NCI-H2227 treated with DMSO at 0.1 percent for 48 hours (cell line): ENCODE results near the gene DUOXA2.

Experiments used
- DNase-seq: peaks from one replicate; lab custom pipeline; 2025; lab: John Stamatoyannopoulos, UW

DUOXA2 gene

DNA sequence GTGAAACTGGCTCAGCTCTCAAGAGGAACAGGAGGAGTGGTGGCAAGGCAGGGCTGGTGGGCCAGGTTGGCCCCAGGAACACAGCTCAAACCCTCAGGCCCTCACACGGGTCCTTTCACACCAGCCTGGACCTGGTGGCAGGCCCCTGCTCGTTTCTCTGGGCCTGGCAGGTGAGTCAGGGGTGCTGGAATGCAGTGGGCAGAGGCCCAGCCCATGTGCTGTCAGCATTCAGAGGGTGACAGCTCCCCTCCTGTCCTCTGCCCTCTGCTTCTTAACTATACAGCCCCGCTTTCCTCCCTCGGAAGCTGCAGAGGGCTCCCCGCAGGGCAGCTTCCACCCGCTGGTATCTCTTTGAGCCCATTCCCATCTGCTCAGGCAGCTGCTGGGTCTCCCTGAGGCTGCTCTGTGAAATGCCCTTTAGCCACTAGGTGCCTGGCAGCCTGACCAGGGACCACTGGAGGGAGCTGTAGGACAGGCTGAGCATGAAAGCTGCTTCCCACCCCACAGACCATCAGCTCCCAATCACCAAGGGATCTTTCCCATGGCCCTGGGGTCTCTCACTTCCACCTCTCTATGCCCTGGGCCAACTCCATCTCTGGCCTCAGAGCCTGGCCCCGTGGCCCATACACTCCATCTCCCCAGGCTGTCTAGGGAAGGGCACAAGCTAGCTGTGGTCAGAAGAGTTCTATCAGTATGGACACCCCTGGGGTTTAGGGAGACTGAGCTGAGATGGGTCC lies 48.8 kb downstream of the DUOXA2 start:
- peak; percentile 40 for DNase-seq

DNA sequence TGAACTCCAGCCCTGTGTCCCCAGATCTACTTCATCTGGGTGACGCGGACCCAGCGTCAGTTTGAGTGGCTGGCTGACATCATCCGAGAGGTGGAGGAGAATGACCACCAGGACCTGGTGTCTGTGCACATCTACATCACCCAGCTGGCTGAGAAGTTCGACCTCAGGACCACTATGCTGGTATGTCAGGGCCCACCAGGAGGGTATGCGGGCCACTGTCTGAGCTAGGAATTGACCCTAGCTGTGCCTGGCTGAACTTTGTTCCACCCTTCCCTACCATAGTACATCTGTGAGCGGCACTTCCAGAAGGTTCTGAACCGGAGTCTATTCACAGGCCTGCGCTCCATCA lies 49.4 kb downstream of the DUOXA2 start:
- DNase-seq, result no peak

DNA sequence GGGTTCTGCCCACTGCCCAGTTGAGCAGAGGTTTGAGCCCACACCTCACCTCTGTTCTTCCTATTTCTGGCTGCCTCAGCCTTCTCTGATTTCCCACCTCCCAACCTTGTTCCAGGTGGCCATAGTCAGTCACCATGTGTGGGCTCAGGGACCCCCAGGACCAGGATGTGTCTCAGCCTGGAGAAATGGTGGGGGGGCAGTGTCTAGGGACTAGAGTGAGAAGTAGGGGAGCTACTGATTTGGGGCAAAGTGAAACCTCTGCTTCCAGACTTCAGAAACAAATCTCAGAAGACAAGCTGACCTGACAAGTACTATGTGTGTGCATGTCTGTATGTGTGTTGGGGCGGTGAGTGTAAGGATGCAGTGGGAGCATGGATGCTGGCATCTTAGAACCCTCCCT lies 50.8 kb downstream of the DUOXA2 start:
- DNase-seq, result no peak

DNA sequence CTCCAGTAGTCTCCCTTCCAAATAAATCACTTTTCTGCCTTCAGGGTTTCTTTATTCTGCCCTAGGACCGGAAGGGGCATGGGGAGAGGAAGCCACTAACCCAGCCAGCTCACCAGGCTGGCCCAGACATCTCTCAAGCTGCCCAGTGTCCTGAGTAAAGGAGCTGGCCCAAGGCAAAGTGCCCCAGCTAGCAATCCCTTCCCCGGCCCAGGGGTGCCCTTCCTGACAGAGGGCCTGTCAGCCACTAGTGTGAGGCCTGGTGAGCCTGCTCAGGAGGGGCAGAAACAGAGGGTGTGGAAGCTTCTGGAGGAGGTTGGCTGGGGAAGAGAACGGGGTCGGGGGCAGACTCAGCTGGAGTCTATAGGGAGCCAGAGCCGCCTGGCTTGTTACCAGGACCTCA lies 51.4 kb downstream of the DUOXA2 start:
- no peak for DNase-seq

DNA sequence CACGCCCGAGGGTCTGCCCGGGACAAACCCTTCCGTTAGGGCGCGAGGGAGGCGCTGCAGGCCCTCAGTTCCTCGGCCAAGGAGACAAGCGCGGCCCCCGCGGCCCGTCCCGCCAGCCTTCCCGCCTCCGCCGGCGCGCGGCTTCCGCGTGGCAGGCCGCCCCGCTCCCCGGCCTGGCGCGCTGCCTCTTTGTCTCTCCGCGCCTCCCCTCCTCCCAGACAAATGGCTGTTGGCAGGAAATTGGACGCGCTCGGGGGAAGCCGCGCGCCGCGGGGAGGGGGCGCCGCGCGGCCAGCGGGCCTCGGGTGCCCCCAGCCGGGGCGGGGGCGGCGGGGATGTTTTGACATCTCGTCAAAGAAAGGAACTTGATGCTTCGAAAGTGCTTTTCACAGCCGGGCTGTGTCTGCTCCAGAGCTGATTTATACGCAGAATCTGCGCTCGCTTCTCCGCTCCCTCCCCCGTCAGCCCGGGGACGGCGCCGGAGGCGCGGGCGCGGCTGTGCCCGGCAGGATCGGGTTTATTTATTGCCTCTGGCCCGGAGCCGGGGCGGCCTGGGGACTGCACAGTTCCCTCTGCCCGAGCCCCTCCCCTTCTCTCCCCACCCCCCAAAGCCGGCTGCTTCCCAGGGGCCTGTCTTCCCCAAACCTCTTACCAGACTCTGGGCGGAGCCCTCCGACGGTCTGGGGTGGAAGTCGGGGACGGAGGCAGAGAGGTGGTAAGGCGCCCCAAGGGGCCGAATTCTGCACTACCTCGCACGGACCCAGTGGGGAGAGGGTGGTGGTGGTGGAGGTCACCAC lies 52.9 kb downstream of the DUOXA2 start:
- DNase-seq, result peak; percentile 67

DNA sequence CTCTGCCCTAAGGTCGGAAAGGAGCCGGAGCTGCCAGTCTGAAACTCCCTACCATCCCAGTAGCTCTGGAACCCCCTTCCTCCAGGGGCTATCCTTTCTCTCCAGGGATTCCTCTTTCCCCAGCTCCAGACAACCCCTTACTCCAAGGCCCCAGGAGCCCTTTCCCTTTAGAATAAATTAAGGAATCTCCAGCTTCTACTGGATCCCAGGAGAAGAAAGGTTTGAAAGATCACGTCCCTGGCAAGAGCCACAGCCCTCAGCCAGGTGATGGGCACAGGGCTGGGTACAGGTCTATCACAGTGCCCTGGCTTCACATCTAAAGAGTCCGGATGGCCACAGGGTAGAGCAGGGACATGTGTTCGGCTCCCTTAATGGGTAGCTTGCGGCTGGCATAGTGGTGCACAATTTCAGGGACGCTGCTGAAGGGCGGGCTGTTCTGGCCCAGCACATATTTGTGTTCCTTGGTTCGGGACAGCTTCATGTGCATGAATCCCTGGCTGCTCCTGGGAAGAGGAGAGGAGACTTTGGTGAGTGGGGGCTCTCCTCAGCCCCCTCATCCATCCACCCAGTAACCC lies 53.6 kb downstream of the DUOXA2 start:
- DNase-seq, result no peak
